Thyroid gland (tissue), 4 donors: ENCODE data around the gene SNAPC5.

Source experiments
- POLR2A ChIP-seq, 2 donors: fragments of 450-650 bp; IDR thresholded peaks; one replicate each; pipeline ENCODE4 v1.6.1; 2017; ENCODE audit warnings: antibody characterized with exemption in 2 of 2, mild to moderate bottlenecking in 2 of 2, moderate library complexity in 1 of 2
- TF ChIP-seq, protein P1 (sequence below), 6 experiments: fragments of 200-600 bp in 3 of 6; fragments of 450-650 bp in 3 of 6; sonication (generic) in 3 of 6; IDR thresholded peaks; one replicate each; pipeline ENCODE4 v1.5.1; 2016 to 2019; ENCODE audit warnings: antibody characterized with exemption in 6 of 6, mild to moderate bottlenecking in 2 of 6, inconsistent platforms in 1 of 6, moderate library complexity in 1 of 6

DNA sequence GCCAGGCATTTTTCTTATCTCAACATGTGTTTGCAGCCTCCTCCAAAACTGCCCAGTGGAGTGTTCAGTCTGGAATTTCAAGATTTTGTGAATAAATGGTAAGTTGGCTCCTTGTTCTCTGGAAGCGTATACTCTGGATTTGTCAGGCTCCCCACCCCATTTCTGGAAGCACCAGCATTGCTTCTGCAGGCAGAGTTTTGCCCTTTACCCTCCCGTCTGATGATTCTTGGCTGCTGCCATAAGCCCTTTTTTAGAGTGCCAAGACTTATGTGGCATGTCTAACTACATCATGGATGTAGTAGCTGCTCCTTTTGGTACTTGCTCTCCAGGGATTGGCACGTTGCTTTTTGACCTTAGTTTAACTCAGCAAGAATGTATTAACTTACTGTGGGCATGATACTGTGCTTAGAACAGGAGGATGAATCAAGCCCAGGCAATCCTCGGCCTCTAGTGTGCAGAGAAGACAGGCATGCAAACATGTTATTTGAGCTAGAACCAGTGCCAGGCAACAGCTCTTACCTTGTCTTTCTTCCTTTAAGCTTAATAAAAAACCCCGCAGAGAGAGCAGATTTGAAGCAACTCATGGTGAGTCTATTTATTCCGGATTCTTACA lies 8.3 kb downstream of the SNAPC5 start:
- TF ChIP-seq, protein P1, sequence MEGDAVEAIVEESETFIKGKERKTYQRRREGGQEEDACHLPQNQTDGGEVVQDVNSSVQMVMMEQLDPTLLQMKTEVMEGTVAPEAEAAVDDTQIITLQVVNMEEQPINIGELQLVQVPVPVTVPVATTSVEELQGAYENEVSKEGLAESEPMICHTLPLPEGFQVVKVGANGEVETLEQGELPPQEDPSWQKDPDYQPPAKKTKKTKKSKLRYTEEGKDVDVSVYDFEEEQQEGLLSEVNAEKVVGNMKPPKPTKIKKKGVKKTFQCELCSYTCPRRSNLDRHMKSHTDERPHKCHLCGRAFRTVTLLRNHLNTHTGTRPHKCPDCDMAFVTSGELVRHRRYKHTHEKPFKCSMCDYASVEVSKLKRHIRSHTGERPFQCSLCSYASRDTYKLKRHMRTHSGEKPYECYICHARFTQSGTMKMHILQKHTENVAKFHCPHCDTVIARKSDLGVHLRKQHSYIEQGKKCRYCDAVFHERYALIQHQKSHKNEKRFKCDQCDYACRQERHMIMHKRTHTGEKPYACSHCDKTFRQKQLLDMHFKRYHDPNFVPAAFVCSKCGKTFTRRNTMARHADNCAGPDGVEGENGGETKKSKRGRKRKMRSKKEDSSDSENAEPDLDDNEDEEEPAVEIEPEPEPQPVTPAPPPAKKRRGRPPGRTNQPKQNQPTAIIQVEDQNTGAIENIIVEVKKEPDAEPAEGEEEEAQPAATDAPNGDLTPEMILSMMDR (IDR thresholded peaks at IDR 0.05): no peak
- no peak for TF ChIP-seq POLR2A (IDR thresholded peaks at IDR 0.05)
